GM19455 (cell line): ENCODE measurements around the gene ABHD16B.

Experiments used
- ATAC-seq: cut with Tn5 transposase; IDR thresholded peaks from one replicate; pipeline ENCODE4 v1.9.1; 2021; ENCODE audit not compliant: unreplicated experiment

Gene ABHD16B

GRCh38 chr20:63861365-63861934 is at the start of gene ABHD16B:
Gene ABHD16B (plus strand): TSS chr20:63861498. CDS start chr20:63861541, 43 bp downstream.
- ATAC-seq, result no peak

DNA sequence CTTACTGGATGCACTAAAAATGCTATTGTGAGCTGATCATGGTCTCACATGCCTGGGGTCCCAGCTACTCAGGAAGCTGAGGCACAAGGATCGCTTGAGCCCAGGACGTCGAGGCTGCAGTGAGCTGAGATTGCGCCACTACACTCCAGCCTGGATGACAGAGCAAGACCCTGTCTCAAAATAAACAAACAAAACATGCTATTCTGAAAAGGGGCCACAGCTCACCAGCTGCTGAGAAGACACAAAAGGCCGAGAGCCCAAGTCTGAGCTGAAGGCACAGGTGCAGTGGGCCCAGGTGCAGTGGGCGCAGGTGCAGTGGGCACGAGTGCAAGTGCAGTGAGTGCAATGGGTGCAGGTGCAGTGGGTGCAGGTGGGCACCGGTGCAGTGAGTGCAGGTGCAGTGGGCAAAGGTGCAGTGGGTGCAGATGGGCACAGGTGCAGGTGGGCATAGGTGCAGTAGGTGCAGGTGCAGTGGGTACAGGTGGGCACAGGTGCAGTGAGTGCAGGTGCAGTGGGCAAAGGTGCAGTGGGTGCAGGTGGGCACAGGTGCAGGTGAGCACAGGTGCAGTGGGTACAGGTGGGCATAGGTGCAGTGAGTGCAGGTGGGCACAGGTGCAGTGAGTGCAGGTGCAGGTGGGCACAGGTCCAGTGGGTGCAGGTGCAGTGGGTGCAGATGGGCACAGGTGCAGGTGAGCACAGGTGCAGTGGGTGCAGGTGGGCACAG is 46.2 kb upstream of the ABHD16B start:
- no peak for ATAC-seq

- ATAC-seq, result no peak
These were observed 45.6 kb upstream of the ABHD16B start for GRCh38 chr20:63815615-63816253.

- ATAC-seq, result no peak
These were observed 41.9 kb upstream of the ABHD16B start for GRCh38 chr20:63819224-63819921.

DNA sequence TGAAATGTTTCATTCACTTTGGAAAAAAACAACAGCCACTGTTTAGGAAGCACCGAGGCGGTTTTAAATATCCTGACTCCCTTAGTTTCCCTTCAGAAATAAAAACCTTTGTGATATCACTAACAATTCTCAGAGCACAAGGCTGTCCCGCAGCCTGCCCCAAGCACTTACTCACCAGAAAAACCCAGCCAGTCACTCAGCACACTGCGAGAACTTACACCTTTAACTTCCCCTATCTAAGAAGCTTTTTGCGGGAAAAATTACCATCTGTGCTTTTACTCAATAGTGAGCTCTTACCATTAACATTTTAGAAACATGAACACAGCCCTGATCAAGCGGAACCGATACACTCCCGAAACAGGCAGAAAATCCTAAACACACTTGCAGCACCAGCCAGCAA is 39.5 kb upstream of the ABHD16B start:
- ATAC-seq, result no peak

DNA sequence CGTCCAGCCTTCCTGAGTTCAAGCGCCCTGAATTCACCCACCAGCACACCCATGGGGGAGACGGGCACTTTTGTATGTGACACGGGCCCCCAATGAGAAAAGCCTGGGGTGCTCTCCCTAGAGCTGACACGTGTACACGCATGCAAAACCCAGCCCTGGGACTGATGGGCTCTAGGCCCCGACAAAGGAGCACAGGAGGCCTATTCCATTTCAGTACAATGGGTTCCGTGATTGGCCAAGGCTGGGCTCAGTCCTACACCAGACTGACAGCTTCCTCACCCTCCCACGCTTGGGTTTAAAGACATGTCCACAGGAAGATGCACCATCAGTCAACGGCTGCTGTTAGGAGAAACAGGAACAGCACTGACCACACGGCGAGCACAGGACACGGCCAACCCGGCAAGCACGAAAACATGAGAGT is 39.0 kb upstream of the ABHD16B start:
- no peak for ATAC-seq

DNA sequence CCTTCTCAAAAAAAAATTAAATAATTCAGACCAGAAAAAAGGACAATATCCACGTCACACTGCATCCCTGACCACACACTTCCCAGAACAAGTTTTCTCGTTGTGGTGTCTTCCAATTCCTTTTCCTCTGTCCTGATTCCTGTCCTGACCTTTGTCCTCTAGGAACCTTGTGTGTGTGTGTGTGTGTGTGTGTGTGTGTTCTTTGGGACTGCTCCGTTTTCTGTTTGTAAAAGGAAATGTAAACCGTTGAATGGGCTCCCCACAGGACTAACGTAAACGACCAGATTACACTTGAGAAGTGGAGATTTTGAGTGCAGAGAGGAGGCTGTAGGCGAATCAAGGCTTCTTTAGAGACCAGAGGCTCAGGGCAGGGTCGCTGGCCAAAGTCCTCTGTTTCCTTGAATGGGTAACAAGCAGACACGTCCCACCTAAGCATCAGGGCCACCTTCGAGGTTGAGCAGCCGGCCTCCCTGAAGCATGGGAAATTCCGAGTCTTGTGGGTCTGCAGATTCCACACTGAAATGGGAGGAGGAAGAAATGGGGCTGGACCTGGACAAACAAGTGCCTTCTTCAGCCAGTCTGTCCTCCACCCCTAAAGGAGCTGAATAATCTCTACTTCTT is 37.5 kb upstream of the ABHD16B start:
- ATAC-seq, result no peak

DNA sequence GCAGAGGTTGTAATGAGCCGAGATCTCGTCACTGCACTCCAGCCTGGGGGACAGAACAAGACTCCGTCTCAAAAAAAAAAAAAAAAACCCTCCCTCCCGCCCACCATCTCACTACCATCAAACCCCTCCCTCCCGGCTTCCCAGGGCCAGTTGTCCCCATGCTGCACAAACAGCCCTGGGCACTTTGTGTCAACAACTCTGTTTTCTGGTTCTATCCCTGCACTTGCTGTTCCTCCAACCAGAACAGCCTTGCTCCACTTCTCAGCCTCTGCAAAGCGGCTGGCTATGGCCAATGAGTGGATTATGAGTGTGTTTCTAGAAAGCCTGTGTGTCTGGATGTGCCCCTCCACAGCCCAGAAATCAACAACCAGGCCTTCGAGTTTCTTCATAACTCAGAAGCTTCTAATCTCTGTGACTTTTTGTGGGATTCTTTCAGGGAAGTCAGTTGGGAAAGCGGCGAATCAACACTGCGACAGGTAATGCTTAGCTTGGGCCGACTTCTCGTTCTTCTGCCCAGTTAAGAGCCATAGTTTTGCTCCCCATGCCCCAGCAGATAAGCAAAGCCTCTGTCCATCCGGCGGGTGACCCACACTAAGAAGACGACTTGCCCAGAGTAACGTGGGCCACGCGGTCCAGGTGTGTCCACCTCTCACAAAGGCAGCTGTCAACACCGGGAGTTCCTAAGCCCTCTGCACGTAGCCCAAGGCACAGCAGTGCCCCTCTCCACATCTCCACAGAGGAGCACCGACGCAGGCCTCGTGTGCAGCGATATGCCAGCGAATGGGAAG is 35.8 kb upstream of the ABHD16B start:
- no peak for ATAC-seq

DNA sequence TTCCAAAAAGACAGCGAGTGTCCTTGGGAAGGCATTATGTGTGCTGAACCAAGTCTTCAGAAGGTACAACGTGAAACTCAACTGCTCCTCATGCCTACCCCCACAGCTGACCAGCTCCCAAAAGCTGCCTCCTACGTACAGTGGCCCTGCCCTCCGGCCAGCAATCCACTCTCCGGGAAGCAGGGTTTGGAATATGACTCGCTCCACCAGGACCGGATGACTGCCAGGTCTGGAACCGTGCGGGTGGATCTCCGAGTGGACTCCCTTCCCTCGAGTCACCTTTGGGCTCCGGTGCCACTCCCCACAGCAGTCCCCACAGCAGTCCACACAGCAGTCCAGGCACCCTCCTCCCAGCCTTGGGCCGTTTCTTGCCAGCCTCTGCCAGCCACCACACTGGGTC is 34.5 kb upstream of the ABHD16B start:
- ATAC-seq, result no peak

DNA sequence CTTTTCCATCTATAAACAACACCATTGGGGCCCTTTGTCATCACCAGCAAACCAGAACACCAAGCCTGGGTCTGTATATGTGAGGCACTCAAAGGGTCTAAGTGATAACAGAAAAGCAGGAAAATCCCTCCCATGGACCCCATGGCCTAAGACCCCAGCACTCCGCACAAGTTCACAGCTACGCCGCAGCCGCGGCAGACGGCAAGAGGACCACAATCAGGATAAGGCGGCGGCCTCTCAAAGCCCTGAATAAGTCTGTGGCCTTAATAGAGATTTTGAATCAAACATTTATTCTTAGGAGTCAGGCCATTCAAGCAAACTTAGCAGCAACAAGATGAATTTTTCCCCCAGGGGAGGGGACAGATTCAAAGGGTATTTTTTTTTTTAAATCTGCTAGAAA is 33.2 kb upstream of the ABHD16B start:
- no peak for ATAC-seq

GRCh38 chr20:63828545-63828944 is 32.8 kb upstream of the ABHD16B start:
- ATAC-seq, result no peak

DNA sequence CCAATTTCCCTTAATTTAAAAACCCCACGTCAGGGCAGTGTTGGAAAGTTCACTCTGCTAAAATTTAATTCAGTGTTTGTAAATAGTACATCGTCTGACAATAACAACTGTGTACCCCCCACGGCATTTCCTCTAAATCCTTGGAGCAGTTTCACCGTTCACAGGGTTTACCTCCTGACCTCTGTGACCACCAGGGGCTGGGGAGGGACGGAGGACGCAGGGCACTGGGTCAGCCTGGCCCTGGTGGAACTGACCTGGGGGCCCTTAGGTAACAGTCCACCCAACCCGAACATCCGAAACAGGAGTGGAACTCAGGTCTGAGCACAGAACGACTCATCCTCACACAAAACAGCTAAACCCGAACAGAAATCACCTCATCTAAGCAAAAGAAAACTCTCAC is 32.3 kb upstream of the ABHD16B start:
- no peak for ATAC-seq

GRCh38 chr20:63829603-63829944 is 31.7 kb upstream of the ABHD16B start:
- no peak for ATAC-seq

GRCh38 chr20:63829945-63830835 is 31.1 kb upstream of the ABHD16B start:
- no peak for ATAC-seq

DNA sequence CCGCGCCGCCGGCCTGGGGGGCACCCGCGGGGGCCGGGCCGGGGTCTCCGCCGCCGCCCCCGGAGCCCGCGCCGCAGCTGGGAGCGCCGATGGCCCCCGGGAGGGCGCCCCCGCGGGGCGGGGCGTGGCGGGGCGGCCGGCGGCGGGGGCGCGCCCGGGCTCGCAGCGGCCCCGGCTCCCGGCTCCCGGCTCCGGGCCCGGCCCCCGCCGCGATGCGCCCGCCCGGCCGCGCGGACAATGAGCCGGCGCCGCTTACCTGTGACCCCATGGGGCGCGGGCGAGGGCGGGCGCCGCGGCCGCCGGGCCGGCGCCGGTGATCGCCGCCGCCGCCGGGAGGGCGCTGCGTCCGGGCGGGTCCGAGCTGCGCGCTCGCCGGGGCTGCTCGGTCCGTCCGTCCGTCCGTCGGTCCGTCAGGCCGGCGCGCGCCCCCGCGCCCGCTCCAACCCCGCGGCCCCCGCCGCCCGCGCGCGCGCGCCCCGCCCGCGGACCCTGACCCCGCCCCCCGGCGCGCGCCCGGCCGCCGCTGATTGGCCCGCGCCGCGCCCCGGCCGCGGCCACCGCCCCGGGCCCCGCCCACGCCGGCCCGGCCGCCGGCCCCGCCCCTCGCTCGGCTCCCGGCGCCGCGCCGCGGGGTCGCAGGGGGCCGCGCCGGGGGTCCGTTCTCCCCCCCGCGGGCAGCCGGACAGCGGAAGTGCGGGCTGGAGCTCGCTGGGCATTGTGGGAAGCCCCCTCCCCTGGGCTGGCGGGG is 30.3 kb upstream of the ABHD16B start, which contains the start of gene ZBTB46:
ZBTB46 (minus strand) TSS at position 424 of the 748 bp plus-strand sequence. CDS start 40,507 bp downstream, outside the sequence.
- no peak for ATAC-seq

DNA sequence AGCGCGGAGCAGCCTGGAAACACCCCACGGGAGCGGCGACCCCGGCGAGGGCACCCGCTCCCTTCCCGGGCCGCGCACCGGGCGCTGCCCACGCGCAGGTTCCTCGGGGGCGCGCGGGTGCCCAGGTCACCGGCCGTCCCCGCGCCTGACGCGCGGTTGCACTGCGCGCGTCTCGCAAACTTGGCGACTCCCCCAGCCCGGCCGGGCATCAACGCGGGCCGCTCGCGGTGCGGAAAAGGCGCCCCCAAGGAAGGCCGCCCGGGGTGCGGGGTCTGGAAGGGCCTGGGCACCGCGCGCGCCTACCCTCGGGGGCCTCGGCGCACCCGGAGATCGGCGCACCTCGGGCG is 29.7 kb upstream of the ABHD16B start:
- no peak for ATAC-seq

GRCh38 chr20:63831993-63832686 is 29.2 kb upstream of the ABHD16B start:
- no peak for ATAC-seq

DNA sequence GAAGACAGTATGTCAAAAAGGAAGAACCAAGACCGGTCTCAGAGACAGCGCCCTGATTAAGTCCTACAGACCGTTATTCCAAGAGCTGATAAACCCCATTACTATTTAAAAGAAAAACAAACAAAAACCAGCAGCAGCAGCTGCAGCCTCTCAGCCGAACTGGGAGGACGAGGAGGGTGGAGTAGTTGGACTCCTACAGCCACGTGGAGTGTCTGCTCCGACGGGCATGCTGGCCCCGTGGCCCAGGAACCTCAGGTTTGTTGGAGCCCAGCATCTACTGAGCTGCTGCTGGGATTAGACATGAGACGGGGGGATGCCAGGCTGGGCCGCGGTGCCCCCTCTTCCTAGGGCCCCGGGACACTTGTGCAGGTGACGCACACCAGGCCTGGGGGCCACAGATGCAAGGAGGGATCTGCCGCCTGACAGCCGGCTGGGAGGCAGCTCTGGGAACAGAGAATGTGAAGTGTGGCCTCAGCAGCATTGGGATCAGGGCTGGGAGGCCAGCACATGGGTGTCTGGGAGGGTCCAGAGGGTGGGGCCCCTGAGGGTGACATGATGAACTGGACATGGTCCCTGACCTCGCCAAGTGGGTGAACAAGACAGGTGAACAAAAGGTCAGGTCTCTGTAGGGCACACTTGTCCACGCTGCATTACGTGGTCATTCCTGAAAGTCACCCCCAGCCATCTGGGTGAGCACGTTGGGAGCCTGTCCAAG is 27.4 kb upstream of the ABHD16B start:
- no peak for ATAC-seq
